A673 (cell line): ENCODE measurements around the gene TSC22D3. TPM values are rescaled to one million over a fixed set of nuclear protein-coding genes. Genes with fewer than 3 reads are reported as not detected.
A peak's percentile ranks its signal among the peaks of the same experiment; 100 is the strongest.

Source experiments
- BruUV-seq: library from RNA; stranded (reverse); fragments of 400-500 nt; replicated peaks from 2 replicates; lab custom pipeline; 2021; lab: Mats Ljungman, UMichigan
- CTCF ChIA-PET: fragments of 300-600 bp; sonication (Branson Sonifier 250); formaldehyde crosslinking; loops from one replicate; lab custom pipeline; 2022; ENCODE audit warnings: antibody characterized with exemption; lab: Charles Lee
- POLR2A ChIA-PET: fragments of 300-600 bp; sonication (Branson Sonifier 250); formaldehyde crosslinking; loops from one replicate; lab custom pipeline; 2022; ENCODE audit warnings: antibody characterized with exemption; ENCODE audit not compliant: low non-redundant PET; lab: Charles Lee
- DNase-seq: peaks from one replicate; pipeline ENCODE4 v3.0.0-alpha.2; 2015; ENCODE audit warnings: low spot score
- H3K27ac ChIP-seq: fragments of 200-600 bp; sonication (generic); 2 replicates; pipeline ENCODE4 v1.5.1; 2016; ENCODE audit warnings: mixed run types, low read depth, mild to moderate bottlenecking, mixed read lengths, antibody characterized with exemption, low read length; ENCODE audit not compliant: poor library complexity, severe bottlenecking
- H3K27me3 ChIP-seq: fragments of 200-600 bp; sonication (generic); replicated peaks from 2 replicates; pipeline ENCODE4 v1.6.1; 2017; ENCODE audit warnings: mixed run types, low read depth, mild to moderate bottlenecking, mixed read lengths, antibody characterized with exemption, low read length; ENCODE audit not compliant: insufficient read depth, poor library complexity
- H3K36me3 ChIP-seq: fragments of 200-600 bp; sonication (generic); 2 replicates; pipeline ENCODE4 v1.6.1; 2016; ENCODE audit warnings: mixed run types, mild to moderate bottlenecking, mixed read lengths, antibody characterized with exemption, low read length; ENCODE audit not compliant: insufficient read depth, poor library complexity, severe bottlenecking
- H3K4me1 ChIP-seq: fragments of 200-600 bp; sonication (generic); 2 replicates; pipeline ENCODE4 v1.6.1; 2017; ENCODE audit warnings: mixed run types, mild to moderate bottlenecking, mixed read lengths, antibody characterized with exemption, low read length; ENCODE audit not compliant: insufficient read depth, poor library complexity, severe bottlenecking
- H3K4me3 ChIP-seq: fragments of 200-600 bp; sonication (generic); 2 replicates; pipeline ENCODE4 v1.5.1; 2016; ENCODE audit warnings: low read depth, mixed run types, mild to moderate bottlenecking, mixed read lengths, low read length; ENCODE audit not compliant: poor library complexity, severe bottlenecking
- H3K9me3 ChIP-seq: fragments of 200-600 bp; sonication (generic); 2 replicates; pipeline ENCODE4 v1.6.1; 2016; ENCODE audit warnings: mixed run types, low read depth, mild to moderate bottlenecking, mixed read lengths, antibody characterized with exemption, low read length; ENCODE audit not compliant: poor library complexity, severe bottlenecking
- CTCF ChIP-seq: fragments of 300-800, 200-600 bp; sonication (generic); conservative IDR thresholded peaks from 2 replicates; pipeline ENCODE4 v1.5.1; 2017; ENCODE audit warnings: low read depth, mild to moderate bottlenecking, antibody characterized with exemption, low read length, moderate library complexity, mixed read lengths
- EZH2 ChIP-seq: fragments of 200-600 bp; sonication (generic); IDR thresholded peaks from 2 replicates; pipeline ENCODE4 v1.6.1; 2017; ENCODE audit warnings: borderline replicate concordance, low read depth, mild to moderate bottlenecking, mixed read lengths, antibody characterized with exemption, low read length; ENCODE audit not compliant: poor library complexity, severe bottlenecking
- intact Hi-C: fragments of 100-400 bp; cut with micrococcal nuclease; formaldehyde crosslinking; loops from one replicate; pipeline ENCODE4 v1.10.0; 2022; ENCODE audit not compliant: unreplicated experiment
- total RNA-seq: library from RNA; stranded (reverse); gene quantifications from 2 replicates; pipeline ENCODE4 v1.2.3, GENCODE V29; 2021

The TSC22D3 gene
- total RNA-seq, 1 experiment from 2014 or later = 10.6 TPM

GRCh38 chrX:107773206-107773605 lies 2.4 kb downstream of the TSC22D3 start:
- Histone ChIP-seq H3K36me3 (no peaks in the 10 kb centered on the region), H3K4me3 (no peak overlapping the region), H3K27ac (no peak overlapping the region), H3K27me3 (no peaks in the 10 kb centered on the region), H3K9me3 (no peaks in the 10 kb centered on the region), H3K4me1 (peaks cover 5% of the 10 kb centered on the region)
- ChIA-PET CTCF (no interaction called here), POLR2A (no interaction called here)
- BruUV-seq = no TSS peak
- TF ChIP-seq CTCF = no peak
- TF ChIP-seq EZH2 = no peak
- intact Hi-C loops = loop anchor here (10.0 kb wide), 1 partner anchor 878 kb away; no protein-coding TSS in a partner anchor
- DNase-seq = no peak

GRCh38 chrX:107769581-107770317 lies 5.8 kb downstream of the TSC22D3 start:
- Histone ChIP-seq H3K9me3 (no peaks in the 10 kb centered on the region), H3K36me3 (no peaks in the 10 kb centered on the region), H3K27me3 (no peaks in the 10 kb centered on the region), H3K4me3 (no peak overlapping the region), H3K27ac (no peak overlapping the region), H3K4me1 (no peaks in the 10 kb centered on the region)
- no TSS peak for BruUV-seq
- peak; percentile 24 for DNase-seq
- intact Hi-C loops = loop anchor here (10.0 kb wide), 1 partner anchor 875 kb away; no protein-coding TSS in a partner anchor
- ChIA-PET CTCF (no interaction called here), POLR2A (no interaction called here)
- no peak for TF ChIP-seq CTCF
- no peak for TF ChIP-seq EZH2

GRCh38 chrX:107768051-107768450 lies 7.5 kb downstream of the TSC22D3 start:
- Histone ChIP-seq H3K36me3 (no peaks in the 10 kb centered on the region), H3K4me1 (no peaks in the 10 kb centered on the region), H3K27ac (no peak overlapping the region), H3K27me3 (no peaks in the 10 kb centered on the region), H3K4me3 (no peak overlapping the region), H3K9me3 (no peaks in the 10 kb centered on the region)
- TF ChIP-seq CTCF (no peak), EZH2 (no peak)
- CTCF ChIA-PET = no interaction called here
- no peak for DNase-seq
- BruUV-seq = no TSS peak
- POLR2A ChIA-PET = no interaction called here
- intact Hi-C loops = no loop called here
